Neural progenitor cell (in vitro differentiated cells): ENCODE data around the gene ARL4A. TPM values are rescaled to one million over a fixed set of nuclear protein-coding genes. Genes with fewer than 3 reads are reported as not detected.

Experiments
- DNase-seq: peaks from one replicate; pipeline ENCODE4 v3.0.0-alpha.2; 2016; ENCODE audit warnings: low spot score
- H2AFZ ChIP-seq: fragments of 200-600 bp; sonication (generic); replicated peaks from 2 replicates; pipeline ENCODE4 v1.6.1; 2016; ENCODE audit warnings: antibody characterized with exemption
- H3F3A ChIP-seq: fragments of 200-600 bp; sonication (generic); 2 replicates; pipeline ENCODE4 v1.6.1; 2016; ENCODE audit warnings: antibody characterized with exemption, low read depth
- H3K27ac ChIP-seq: fragments of 200-600 bp; sonication (generic); 2 replicates; pipeline ENCODE4 v1.5.1; 2016; ENCODE audit warnings: mild to moderate bottlenecking
- H3K27me3 ChIP-seq: fragments of 200-600 bp; sonication (generic); 2 replicates; pipeline ENCODE4 v1.6.1; 2016; ENCODE audit warnings: mild to moderate bottlenecking, moderate library complexity
- H3K36me3 ChIP-seq: fragments of 200-600 bp; sonication (generic); 2 replicates; pipeline ENCODE4 v1.5.1; 2016
- H3K4me1 ChIP-seq: fragments of 200-600 bp; sonication (generic); 2 replicates; pipeline ENCODE4 v1.6.1; 2016; ENCODE audit warnings: mixed run types
- H3K4me2 ChIP-seq: fragments of 200-600 bp; sonication (generic); 2 replicates; pipeline ENCODE4 v1.6.1; 2016
- H3K4me3 ChIP-seq: fragments of 200-600 bp; sonication (generic); 2 replicates; pipeline ENCODE4 v1.5.1; 2016
- H3K79me2 ChIP-seq: fragments of 200-600 bp; sonication (generic); 2 replicates; pipeline ENCODE4 v1.6.1; 2016; ENCODE audit warnings: low read depth
- H3K9ac ChIP-seq: fragments of 200-600 bp; sonication (generic); 2 replicates; pipeline ENCODE4 v1.6.1; 2016
- H3K9me3 ChIP-seq: fragments of 200-600 bp; sonication (generic); 2 replicates; pipeline ENCODE4 v1.5.1; 2016; ENCODE audit warnings: low read depth
- H4K20me1 ChIP-seq: fragments of 200-600 bp; sonication (generic); 2 replicates; pipeline ENCODE4 v1.6.1; 2016; ENCODE audit warnings: low read depth
- H3K27ac Mint-ChIP-seq: 3 replicates; pipeline ENCODE4 v1.8.0; 2021; ENCODE audit warnings: mixed read lengths
- H3K27me3 Mint-ChIP-seq: 2 replicates; pipeline ENCODE4 v1.8.0; 2022; ENCODE audit warnings: low read depth, mild to moderate bottlenecking, inconsistent platforms, moderate library complexity, mixed read lengths; ENCODE audit not compliant: insufficient read depth
- H3K36me3 Mint-ChIP-seq: 3 replicates; pipeline ENCODE4 v1.8.0; 2021; ENCODE audit warnings: mixed read lengths
- H3K4me1 Mint-ChIP-seq: 3 replicates; pipeline ENCODE4 v1.8.0; 2021; ENCODE audit warnings: mixed read lengths
- H3K4me3 Mint-ChIP-seq: 3 replicates; pipeline ENCODE4 v1.8.0; 2021; ENCODE audit warnings: mild to moderate bottlenecking, moderate library complexity, mixed read lengths
- H3K9me3 Mint-ChIP-seq: 3 replicates; pipeline ENCODE4 v1.8.0; 2020; ENCODE audit warnings: mixed read lengths
- CTCF ChIP-seq: fragments of 200-600 bp; sonication (generic); IDR thresholded peaks from 2 replicates; pipeline ENCODE4 v1.5.1; 2017; ENCODE audit warnings: antibody characterized with exemption, mild to moderate bottlenecking
- EZH2 ChIP-seq: fragments of 200-600 bp; sonication (generic); IDR thresholded peaks from 2 replicates; pipeline ENCODE4 v1.6.1; 2017; ENCODE audit warnings: antibody characterized with exemption, mild to moderate bottlenecking, moderate library complexity
- EZH2phosphoT487 ChIP-seq: fragments of 200-600 bp; sonication (generic); IDR thresholded peaks from 2 replicates; pipeline ENCODE4 v1.6.1; 2017; ENCODE audit warnings: antibody characterized with exemption
- total RNA-seq: library from RNA; depleted of rRNA; stranded (reverse); fragments of >200 nt; gene quantifications from 2 replicates; pipeline ENCODE4 v1.2.3, GENCODE V29; 2015; ENCODE audit warnings: low replicate concordance

Gene ARL4A
- total RNA-seq, 1 donor from 2014 or later = 43.5 TPM

DNA sequence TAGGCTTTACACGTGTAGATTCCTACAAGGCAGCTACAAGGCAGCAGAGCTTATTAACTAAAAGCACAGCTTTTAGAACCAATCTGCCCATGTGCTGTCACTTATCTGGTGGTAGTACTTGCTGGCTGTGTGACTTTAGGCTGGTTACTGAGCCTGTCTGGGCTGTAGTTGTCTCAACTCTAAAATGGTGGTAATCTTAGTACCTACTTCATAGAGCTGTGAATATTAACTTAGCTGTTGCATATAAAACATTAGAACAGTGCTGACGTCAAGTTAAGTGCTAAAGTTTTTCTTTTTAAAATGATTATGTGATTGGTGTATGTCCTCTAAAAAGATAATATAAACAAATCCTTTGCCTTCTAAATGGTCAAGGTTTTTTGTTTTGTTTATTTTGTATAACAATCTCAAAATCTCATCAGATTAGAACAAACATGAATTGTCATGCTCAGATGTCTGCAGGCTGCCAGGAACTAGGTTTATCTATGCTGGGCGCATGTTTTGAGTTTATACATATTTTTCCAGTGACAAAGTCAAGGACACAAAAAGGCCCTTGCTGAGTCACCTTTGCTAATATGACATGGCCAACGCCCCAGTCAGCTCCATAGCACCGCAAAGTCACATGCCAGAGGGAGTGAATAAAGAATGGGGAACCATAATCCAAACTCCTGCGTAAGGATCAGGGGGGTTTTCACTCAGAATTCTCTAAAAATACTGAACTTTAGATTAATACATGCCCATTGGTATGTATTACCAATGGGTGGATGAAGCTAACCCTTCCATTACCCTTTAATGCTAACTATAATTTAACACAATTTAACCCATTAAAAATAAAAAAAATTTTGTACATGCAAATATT, 39.8 kb upstream of the ARL4A start:
- no peak overlapping the region for H3K27ac Mint-ChIP-seq

DNA sequence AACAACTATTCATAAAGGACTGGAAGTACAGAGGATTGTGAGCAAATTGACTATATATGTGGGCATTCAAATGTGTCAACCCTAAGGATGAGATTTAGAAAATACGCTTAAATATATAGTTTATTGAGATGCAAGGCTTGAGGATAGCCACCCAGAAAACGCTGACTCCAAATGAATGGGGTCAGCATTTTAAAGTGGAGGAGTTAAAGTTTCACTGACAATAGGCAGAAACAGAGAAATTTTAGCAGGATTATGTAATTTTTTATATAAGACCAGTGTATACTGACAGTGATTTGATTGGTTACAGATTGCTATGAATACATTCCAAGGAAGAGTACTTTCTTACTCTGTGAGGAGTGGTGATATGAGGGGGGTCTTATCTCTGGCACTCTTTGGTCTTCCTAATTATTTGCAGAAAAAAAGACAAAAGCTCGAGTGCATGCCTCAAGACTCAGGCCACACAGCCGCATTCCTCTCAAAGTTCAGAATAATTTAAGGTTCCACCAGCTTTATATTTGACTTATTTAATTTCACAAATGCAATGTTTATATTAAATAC, 38.6 kb upstream of the ARL4A start:
- Histone ChIP-seq H3K4me2 (no peak overlapping the region), H3F3A (no peaks in the 10 kb centered on the region), H3K27ac (no peak overlapping the region), H3K79me2 (no peaks in the 10 kb centered on the region), H4K20me1 (no peaks in the 10 kb centered on the region), H3K27me3 (no peaks in the 10 kb centered on the region), H3K4me3 (no peak overlapping the region), H3K9me3 (no peaks in the 10 kb centered on the region), H3K4me1 (no peaks in the 10 kb centered on the region), H3K36me3 (no peaks in the 10 kb centered on the region), H2AFZ (no peak overlapping the region), H3K9ac (no peak overlapping the region)
- no peaks in the 10 kb centered on the region for H3K27me3 Mint-ChIP-seq
- no peak overlapping the region for H3K27ac Mint-ChIP-seq
- TF ChIP-seq CTCF (no peak), EZH2phosphoT487 (no peak)
- no peaks in the 10 kb centered on the region for H3K9me3 Mint-ChIP-seq
- H3K36me3 Mint-ChIP-seq = no peaks in the 10 kb centered on the region
- peak; percentile 54 for DNase-seq
- no peak overlapping the region for H3K4me3 Mint-ChIP-seq
- no peaks in the 10 kb centered on the region for H3K4me1 Mint-ChIP-seq

More for the DNA sequence above, 39.8 kb upstream of the ARL4A start:
- no peak overlapping the region for H3K9ac ChIP-seq
- no peak overlapping the region for H3K27ac ChIP-seq
- no peaks in the 10 kb centered on the region for H3K4me1 ChIP-seq
- H3F3A ChIP-seq = no peaks in the 10 kb centered on the region
- H3K4me2 ChIP-seq = no peak overlapping the region
- Mint-ChIP-seq H3K4me3 (no peak overlapping the region), H3K4me1 (no peaks in the 10 kb centered on the region), H3K27me3 (no peaks in the 10 kb centered on the region), H3K36me3 (no peaks in the 10 kb centered on the region), H3K9me3 (no peaks in the 10 kb centered on the region)
- no peaks in the 10 kb centered on the region for H3K27me3 ChIP-seq
- TF ChIP-seq EZH2phosphoT487 = no peak
- TF ChIP-seq EZH2 = no peak
- no peak for TF ChIP-seq CTCF
- H3K4me3 ChIP-seq = no peak overlapping the region
- DNase-seq = no peak
- H3K9me3 ChIP-seq = no peaks in the 10 kb centered on the region
- H3K79me2 ChIP-seq = no peaks in the 10 kb centered on the region
- no peak overlapping the region for H2AFZ ChIP-seq
- H3K36me3 ChIP-seq = no peaks in the 10 kb centered on the region
- no peaks in the 10 kb centered on the region for H4K20me1 ChIP-seq

- no peaks in the 10 kb centered on the region for H3K79me2 ChIP-seq
- no peaks in the 10 kb centered on the region for H3K36me3 Mint-ChIP-seq
- H4K20me1 ChIP-seq = no peaks in the 10 kb centered on the region
- no peaks in the 10 kb centered on the region for H3K9me3 ChIP-seq
- no peak overlapping the region for H3K4me3 ChIP-seq
- H3K27me3 ChIP-seq = no peaks in the 10 kb centered on the region
- no peaks in the 10 kb centered on the region for H3K36me3 ChIP-seq
- TF ChIP-seq EZH2phosphoT487 (no peak), EZH2 (no peak), CTCF (no peak)
- DNase-seq = no peak
- no peaks in the 10 kb centered on the region for H3K4me1 Mint-ChIP-seq
- no peaks in the 10 kb centered on the region for H3K4me1 ChIP-seq
- no peak overlapping the region for H3K27ac ChIP-seq
- no peaks in the 10 kb centered on the region for H3F3A ChIP-seq
- no peak overlapping the region for H2AFZ ChIP-seq
- no peaks in the 10 kb centered on the region for H3K27me3 Mint-ChIP-seq
- no peak overlapping the region for H3K4me2 ChIP-seq
- no peak overlapping the region for H3K27ac Mint-ChIP-seq
- H3K4me3 Mint-ChIP-seq = no peak overlapping the region
- no peaks in the 10 kb centered on the region for H3K9me3 Mint-ChIP-seq
- H3K9ac ChIP-seq = no peak overlapping the region
Measured at GRCh38 chr7:12649348-12649747, 38.1 kb upstream of the ARL4A start.
